Dermis microvascular lymphatic vessel endothelial cell (primary cell): ENCODE measurements around the gene SMIM45.

Source experiments
- DNase-seq, 2 donors: peaks; one replicate each; pipeline versions ENCODE4 v3.0.0 to v3.0.0-alpha.2; 2010; ENCODE audit warnings: low read depth in 2 of 2

SMIM45 gene

DNA sequence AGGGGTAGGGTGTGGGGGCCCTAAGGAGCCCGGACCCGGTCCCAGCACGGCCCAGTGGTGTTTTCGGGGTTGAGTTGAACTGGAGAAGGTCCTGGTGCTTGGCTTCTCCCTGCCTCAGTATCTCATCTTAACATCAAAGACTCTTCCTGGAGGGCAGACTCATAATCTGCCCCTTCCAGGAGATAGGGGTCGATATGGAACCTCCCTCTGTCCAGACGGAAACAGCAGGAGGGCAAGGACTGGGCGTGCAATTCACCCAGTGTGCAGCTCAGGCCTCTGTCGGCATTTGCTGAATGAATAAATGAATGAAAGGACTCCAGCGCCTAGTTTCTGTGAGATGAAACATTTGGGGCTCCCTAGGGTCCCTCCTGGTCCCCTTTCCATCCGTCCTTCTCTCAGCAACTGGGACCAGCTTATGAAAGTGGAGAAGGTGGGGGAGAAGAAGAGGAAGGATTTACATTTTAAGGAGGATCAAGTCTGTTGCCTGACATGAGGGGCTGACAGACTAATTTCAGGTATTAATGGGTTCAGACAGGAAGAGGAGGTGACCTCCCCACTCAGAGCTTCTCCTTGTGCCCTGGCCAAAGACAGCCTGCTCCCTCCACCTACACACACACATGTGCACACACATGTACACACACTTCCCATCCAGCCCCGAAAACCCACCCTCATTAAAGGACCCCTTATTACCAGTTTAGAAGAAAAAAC, 36.0 kb upstream of the SMIM45 start:
- DNase-seq, result no peak

DNA sequence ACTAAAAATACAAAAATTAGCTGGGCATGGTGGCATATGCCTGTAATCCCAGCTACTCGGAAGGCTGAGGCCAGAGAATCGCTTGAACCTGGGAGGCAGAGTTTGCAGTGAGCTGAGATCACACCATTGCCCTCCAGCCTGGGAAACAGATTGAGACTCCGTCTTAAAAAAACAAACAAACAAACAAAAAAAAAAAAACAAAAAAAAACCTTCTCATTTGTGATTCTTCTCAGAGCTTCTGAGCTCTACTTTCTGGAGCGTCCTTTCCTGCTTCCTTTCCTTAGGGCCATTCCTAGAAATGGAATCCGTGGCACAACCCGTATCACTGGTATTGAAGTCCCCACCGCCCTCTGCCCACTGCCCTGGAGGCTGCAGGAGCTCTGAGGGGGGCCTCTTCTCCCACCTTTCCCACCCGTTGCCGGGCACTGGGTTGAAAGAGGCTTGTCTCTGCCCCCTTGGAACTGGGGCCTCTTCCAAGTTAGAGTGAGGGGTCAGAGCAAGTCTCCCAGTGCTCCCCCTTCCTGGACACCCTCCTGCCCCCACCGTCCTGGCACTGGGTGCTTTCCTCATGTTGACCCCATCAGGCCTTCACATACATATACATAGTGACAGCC, 35.1 kb upstream of the SMIM45 start:
- no peak for DNase-seq

DNA sequence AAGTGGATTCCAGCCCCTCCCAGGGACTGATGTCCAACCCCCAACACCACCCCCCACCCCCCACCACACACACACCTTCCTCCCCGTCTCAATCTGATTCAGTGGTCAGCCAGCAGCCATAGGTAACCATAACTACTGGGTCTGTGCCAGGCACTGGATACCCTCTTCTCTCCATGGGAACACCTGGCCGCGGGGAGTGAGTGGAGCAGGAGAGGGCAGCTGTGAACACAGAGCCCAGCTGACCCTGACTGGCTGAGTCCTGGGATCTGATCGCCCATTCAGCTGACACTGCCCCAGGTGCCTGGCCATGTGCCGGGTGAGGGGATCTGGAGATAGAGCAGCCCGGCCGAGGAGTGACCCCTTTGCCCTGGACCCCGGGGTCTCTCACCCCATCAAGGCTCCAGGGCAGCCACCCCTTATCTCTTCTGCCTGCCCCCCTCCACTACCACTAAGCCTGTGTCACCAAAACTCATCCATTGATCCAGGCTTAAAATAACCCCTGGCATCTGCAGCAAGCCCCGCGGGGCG, 34.5 kb upstream of the SMIM45 start:
- no peak for DNase-seq

GRCh38 chr22:41917903-41918791, 33.8 kb upstream of the SMIM45 start:
- DNase-seq, result peak in 1 of 2 donors; percentile 58

DNA sequence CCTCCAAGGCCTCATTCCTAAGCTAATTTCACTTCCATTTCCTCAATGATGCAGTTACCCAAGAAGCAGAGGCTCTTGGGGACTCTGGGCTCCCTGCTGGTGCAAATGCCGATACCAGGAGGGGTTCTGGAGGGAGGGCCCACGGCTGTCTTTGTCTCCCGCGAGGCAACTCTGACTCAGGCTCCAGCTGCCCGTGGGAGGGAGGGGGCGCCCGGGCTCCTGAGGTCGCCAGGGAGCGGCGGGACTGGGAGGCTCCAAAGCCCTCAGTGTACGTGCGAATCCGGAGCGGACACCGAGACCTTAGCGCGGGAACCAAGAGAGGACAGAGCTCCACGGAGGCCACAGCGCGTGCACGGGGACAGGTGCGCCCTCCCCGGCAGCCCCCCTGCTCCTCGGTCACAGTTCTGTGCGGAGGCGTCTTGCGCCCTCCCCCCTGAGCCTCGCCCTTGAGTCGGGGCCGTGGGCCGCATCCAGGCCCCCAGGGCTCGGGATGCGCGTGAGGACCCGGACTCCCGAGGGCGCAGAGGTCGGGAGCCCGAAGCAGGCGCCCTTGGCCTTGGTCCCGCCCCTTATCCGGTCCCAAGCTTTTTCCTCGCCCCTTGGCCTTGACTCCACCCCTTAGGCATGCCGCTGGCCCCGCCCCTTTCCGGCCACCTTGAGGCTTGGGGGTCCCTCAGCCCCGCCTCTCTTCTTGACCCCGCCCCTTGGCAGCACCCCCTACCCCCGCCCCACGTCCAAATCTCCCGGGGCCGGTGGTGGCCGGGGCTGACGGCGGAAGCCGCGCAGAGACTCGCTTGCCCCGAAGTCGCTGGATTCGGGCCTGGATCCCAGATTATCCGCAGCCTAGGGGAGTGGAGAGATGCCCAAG, 32.4 kb upstream of the SMIM45 start:
- no peak for DNase-seq

DNA sequence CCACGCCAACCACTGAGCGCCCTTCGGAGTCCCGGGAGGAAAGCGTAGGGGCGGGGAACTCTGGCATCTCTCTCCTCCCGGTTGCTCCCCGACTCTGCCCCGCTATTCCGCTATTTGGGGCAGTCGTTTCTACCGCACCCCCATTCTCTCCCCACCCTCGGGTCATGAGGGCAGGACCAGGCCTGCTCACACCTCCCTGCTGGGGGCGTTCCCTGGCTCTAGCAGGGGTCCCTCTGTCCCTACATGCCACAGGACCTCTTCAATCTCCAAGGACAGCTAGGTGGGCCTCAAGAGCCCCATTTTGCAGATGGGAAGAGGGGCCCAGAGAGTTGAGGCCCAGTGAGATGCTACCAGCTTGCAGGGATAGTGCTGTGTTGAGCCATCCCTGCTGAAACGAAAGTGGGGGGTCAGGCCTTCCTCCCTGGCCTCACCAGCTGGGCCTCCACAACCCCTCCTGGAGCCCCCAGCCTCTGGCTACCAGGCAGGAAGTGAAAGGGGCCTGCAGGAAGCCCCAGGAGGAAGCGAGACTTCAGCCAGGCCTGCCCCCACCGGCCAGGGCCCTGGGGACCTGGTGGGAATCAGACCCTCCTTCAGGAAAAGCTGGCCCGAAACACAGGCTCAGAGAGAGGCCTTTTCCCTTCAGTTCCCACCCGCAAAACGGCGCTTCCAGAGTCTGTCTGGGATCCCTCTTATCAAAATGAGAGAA, 31.5 kb upstream of the SMIM45 start:
- DNase-seq, result no peak

DNA sequence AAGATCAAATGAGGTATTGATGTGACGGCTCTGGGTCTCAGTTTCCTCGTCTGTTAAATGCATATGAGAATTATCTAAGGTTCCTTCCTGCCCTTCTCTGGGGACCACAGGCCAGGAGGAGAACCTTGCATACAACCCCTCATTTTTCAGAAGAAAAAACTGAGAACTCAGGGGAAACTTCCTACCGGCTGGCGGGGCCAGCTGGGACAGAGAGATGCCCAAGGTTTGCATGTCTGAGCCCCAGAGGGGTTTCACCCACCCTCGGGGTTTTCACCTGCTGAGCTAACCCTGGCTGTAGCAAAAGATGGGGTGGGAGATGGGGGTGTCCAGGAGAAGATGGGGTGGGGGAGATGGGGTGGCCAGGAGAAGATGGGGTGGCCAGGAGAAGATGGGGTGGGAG, 29.6 kb upstream of the SMIM45 start:
- DNase-seq, result no peak

- no peak for DNase-seq
Observed at GRCh38 chr22:41922940-41923594, 28.9 kb upstream of the SMIM45 start.

DNA sequence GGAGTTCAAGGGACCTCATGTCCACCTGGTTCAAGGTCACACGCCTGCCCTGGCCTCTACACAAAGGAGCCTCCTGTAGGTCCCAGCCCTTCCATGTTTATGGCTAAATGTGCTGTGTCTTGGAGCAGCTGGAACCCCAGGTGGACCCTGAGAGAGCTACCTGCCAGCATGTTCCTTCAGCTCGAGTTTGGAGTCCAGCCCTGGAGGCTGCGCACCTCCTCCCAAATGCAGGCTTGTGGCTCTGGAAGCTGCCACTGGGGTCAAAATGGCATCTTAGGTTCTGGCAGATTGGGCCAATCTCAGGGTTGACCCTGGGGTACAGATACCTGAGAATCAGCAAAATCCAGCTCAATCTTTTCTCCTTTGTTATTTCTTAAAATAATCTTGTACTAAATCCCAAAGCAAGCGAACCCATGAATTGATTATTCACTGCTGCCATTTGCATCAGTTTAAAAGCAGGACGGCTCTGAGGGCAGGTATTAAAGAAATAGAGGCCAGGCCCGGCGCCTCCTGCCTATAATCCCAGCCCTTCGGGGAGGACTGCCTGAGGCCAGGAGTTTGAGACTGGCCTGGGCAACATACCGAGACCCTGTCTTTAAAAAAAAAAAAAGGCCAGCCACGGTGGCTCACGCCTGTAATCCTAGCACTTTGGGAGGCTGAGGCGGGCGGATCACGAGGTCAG, 28.2 kb upstream of the SMIM45 start:
- DNase-seq, result no peak

DNA sequence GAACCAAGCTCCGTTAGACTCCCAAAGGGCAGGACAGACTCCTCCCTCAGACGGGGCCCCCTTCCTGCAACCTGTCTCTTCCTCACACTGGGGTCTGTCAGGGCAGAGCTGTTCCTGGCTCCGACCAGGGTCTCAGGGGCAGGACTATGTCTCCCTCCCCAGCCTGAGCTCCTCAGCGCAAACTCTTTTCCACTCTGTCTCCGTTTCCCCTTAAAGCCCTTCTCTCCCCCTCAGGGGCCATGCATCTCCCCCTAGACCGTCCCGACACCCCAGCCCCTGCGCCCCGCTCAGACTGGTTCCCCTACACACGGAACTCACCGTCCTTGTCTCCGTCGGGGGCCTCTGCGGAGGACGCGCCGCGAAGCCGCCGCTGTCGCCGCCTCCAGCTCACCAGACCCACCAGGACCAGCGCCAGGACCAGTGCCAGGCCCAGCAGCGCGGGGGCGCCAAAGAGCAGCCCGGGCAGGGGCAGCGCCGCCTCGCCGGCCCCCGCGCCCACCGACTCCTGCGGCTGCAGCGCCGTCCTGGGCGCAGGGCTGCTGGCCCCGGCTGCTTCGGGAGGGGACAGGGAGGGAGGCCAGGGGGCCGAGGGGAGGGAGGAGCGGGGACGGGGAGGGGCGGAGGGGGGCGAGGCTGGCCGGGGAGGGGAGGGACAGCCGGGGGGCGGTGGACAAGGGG, 26.0 kb upstream of the SMIM45 start:
- peak in 1 of 2 donors; percentile 67 for DNase-seq

DNA sequence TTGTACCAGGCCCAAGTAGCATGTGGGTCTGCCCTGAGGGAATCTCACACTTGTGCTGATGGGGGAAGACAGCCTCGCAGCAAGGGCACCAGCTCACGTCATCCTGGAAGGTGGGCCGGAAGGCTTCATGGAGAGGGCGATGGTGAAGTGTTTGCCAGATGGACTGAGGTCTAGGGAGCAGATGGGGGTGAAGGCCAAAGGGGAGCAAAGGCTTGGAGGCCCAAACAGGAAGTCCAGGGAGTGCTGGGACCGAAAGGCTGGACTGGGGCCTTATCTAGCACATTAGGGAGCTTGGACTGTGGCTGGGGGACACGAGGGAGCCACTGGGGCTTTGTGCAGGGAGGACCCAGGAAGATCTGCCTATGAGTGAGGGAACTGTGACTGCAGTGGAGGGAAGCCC, 24.1 kb upstream of the SMIM45 start:
- DNase-seq, result no peak

DNA sequence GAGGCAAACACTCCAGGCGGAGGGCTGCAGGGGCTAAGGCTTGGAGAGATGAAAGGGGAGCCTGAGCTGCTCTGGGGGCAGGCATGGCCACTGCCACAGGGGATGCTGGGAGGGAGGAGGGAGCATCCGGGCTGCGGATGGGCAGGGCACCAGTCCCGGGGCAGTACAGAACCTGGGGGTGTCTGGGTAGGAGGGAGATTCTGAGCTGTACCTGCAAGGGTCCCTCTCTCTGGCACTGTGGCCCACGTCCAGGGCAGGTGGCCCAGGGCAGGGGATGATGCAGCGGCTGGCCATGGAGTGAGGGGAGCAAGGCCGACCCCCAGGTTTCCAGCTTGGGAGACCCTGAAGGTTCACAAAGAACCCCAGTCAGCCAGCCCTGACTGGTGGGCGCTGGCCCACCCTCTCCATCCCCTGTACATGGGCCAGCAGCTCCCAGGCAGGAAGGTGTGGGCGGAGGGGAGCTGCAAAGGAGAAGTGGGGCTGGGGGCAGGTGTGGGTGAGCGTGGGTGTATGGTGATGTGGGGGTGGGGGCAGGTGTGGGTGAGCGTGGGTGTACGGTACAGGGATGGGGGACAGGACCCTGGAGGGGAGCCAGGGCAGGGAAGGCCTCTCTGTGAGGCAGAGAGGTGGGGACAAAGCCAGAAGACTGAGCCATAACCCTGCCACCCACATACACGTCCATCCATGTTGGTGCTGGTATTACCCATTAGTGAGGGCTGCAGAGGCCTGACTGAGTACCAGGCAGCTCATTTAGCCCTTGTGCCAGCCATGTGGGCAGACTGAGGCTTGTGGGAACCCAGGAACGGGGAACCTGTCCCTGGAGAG, 23.1 kb upstream of the SMIM45 start:
- DNase-seq, result no peak

DNA sequence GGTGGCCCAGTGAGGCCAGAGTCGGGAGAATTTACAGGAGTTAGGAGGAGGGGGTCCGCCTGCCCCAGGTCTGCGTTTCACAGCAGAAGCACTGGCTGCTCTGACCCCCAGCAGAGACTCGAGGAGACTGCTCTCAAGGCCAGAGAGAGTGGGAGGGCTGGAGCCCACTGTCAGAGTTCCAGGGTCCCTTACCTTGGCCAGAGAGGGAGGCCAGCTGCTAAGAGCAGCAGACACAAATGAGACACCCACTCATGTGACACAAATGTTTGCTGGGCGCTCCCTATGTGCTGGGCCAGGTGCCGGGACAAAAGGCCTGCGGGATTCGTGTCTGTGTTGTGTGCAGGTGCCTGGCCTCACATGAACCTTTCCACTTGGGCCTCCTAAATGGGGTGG, 22.5 kb upstream of the SMIM45 start:
- DNase-seq, result no peak

DNA sequence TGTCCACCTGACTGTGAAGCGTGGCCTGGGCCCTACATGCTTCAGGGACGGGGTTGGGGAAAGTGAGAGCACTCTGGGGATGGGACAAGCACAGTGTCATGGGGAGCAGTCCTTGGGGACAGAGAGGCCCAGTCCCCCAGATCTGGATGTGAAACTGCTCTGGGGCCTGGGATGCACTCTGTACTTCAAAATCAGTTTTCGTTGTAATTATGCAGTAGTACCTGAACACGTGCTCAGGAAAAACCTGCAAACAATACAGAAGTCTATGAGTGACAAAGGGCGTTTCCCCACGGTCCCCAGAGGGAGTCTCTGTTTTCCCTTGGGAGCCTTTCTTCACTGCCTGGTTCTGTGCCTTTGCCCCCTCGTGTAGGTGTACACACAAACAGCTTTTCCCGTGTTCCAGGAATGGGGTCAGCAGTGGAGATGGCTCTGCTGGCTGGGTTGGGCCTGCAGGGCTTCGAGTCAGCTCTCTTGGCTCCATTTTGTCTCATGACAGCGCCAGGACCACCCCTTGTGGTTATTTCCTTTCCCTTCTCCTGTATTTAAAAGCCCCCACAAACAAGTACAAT, 20.2 kb upstream of the SMIM45 start:
- no peak for DNase-seq

DNA sequence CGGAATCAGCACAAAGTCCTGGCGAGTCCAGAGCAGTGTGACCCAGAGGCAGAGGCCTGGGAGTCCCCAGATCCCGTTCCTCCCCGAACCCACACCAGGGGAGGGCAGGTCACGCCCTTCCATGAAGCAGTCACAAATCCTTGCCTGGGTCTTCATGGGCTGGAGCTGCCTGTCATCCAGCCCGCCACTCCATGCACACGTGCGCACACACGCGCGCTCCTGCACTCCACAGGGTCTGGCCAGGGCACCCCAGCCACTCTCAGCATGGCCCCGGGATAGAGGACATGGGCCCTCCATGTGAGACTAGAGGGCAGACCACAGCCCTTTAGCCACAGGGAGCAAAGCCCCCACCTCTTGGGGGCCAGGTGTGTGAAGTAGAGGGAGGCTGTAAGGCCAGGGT, 19.6 kb upstream of the SMIM45 start:
- DNase-seq, result no peak

- no peak for DNase-seq
Observed at GRCh38 chr22:41933411-41934177, 18.4 kb upstream of the SMIM45 start.
